Measurements from ENCODE around the gene PTCD1. TPM values are rescaled to one million over a fixed set of nuclear protein-coding genes. Genes with fewer than 3 reads are reported as not detected.
A peak's percentile ranks its signal among the peaks of the same experiment; 100 is the strongest.

The PTCD1 gene
- total and polyA plus RNA-seq, 9 of the 15 experiments (the other 6 are each of a cell fraction or from before 2014, with no cell fraction given) = 0.46 to 17.1 (median 6.2) TPM

DNA sequence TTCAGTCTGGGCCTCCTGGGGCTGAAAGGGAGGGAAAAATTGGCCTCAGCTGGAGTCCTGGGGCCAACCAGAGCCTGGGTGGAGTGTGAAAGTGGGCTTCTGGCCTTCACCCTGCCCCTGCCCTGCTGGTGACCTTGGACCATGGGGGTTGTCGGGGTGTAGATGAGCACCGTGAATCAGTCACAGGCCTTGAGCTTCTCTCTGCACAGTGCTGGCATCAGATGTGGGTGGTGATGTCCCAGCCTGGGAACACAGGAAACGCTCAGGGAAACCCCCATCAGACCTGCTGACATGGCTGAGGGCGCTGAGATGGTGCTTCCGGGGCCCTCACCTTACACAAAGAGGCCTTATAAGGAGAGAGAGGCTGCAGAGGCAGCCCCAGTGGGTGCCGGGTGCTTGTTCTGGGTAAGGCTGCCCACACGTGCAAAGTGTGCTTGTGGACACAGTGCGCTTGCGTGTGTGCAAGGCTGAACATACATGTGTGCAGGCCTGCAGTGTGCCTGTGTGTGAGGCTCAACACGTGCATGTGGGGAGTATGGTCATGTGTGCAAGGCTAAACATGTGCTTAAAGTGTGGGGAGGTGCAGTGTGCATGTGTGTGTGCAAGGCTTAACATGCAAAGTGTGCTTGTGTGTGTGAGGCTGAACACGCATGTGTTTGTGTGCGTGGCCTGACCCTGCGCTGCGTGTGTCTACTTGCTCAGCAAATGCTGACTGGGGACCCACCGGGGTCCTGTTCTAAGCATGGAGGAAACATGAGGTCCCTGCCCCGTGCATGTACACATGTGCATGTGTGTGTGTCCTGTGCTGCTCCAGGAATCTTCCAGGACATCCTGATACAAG, 57.6 kb downstream of the PTCD1 start (continued):
- TF ChIP-seq SUPT5H (IDR thresholded peaks at IDR 0.05) (peak; percentile 44), POLR2A (conservative IDR thresholded peaks at IDR 0.05) (0 out of 2 replicates have a peak, but pooled peaks have one; percentile 17), HMGN3 (IDR thresholded peaks at IDR 0.05; ENCODE audit: borderline replicate concordance, extremely low read depth, insufficient read length, low read depth, low read length) (peak; percentile 17), RBFOX2 (IDR thresholded peaks at IDR 0.05; ENCODE audit: low read depth, low read length) (peak; percentile 34; the same call in 1 of the 2 replicates), POLR2G (IDR thresholded peaks at IDR 0.05; ENCODE audit: low read depth, low read length) (peak; percentile 54)
- TF ChIP-seq, protein P1, sequence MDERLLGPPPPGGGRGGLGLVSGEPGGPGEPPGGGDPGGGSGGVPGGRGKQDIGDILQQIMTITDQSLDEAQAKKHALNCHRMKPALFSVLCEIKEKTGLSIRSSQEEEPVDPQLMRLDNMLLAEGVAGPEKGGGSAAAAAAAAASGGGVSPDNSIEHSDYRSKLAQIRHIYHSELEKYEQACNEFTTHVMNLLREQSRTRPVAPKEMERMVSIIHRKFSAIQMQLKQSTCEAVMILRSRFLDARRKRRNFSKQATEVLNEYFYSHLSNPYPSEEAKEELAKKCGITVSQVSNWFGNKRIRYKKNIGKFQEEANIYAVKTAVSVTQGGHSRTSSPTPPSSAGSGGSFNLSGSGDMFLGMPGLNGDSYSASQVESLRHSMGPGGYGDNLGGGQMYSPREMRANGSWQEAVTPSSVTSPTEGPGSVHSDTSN (CRISPR knock-in tag; IDR thresholded peaks at IDR 0.05; ENCODE audit: low read depth) = no peak
- TF ChIP-seq, protein P1 (tag; conservative IDR thresholded peaks at IDR 0.05; ENCODE audit: low read depth) = no peak
- TF ChIP-seq, protein P2, sequence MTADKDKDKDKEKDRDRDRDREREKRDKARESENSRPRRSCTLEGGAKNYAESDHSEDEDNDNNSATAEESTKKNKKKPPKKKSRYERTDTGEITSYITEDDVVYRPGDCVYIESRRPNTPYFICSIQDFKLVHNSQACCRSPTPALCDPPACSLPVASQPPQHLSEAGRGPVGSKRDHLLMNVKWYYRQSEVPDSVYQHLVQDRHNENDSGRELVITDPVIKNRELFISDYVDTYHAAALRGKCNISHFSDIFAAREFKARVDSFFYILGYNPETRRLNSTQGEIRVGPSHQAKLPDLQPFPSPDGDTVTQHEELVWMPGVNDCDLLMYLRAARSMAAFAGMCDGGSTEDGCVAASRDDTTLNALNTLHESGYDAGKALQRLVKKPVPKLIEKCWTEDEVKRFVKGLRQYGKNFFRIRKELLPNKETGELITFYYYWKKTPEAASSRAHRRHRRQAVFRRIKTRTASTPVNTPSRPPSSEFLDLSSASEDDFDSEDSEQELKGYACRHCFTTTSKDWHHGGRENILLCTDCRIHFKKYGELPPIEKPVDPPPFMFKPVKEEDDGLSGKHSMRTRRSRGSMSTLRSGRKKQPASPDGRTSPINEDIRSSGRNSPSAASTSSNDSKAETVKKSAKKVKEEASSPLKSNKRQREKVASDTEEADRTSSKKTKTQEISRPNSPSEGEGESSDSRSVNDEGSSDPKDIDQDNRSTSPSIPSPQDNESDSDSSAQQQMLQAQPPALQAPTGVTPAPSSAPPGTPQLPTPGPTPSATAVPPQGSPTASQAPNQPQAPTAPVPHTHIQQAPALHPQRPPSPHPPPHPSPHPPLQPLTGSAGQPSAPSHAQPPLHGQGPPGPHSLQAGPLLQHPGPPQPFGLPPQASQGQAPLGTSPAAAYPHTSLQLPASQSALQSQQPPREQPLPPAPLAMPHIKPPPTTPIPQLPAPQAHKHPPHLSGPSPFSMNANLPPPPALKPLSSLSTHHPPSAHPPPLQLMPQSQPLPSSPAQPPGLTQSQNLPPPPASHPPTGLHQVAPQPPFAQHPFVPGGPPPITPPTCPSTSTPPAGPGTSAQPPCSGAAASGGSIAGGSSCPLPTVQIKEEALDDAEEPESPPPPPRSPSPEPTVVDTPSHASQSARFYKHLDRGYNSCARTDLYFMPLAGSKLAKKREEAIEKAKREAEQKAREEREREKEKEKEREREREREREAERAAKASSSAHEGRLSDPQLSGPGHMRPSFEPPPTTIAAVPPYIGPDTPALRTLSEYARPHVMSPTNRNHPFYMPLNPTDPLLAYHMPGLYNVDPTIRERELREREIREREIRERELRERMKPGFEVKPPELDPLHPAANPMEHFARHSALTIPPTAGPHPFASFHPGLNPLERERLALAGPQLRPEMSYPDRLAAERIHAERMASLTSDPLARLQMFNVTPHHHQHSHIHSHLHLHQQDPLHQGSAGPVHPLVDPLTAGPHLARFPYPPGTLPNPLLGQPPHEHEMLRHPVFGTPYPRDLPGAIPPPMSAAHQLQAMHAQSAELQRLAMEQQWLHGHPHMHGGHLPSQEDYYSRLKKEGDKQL (CRISPR knock-in tag; IDR thresholded peaks at IDR 0.05; ENCODE audit: borderline replicate concordance) = 0 out of 2 replicates have a peak, but pooled peaks have one; percentile 11
